ENCODE measurements around the gene HSPB9.

HSPB9 gene

GRCh38 chr17:42101513-42102292 is 20.9 kb upstream of the HSPB9 start:
- peak; percentile 72 to 79 for DNase-seq (ENCODE audit: low read depth in 2 of 2)

- no peak for DNase-seq (ENCODE audit: low read depth in 2 of 2)
Observed at GRCh38 chr17:42103221-42103954, 19.2 kb upstream of the HSPB9 start.

GRCh38 chr17:42104264-42104663 is 18.3 kb upstream of the HSPB9 start:
- DNase-seq (ENCODE audit: low read depth in 2 of 2) = no peak

GRCh38 chr17:42106009-42106408 is 16.6 kb upstream of the HSPB9 start:
- no peak for DNase-seq (ENCODE audit: low read depth in 2 of 2)

- no peak for DNase-seq (ENCODE audit: low read depth in 2 of 2)
Observed at GRCh38 chr17:42107124-42107523, 15.5 kb upstream of the HSPB9 start.

- peak; percentile 92 to 94 for DNase-seq (ENCODE audit: low read depth in 2 of 2)
Observed at GRCh38 chr17:42107597-42108576, 14.7 kb upstream of the HSPB9 start.

- DNase-seq (ENCODE audit: low read depth in 2 of 2) = no peak
Observed at GRCh38 chr17:42109086-42109485, 13.5 kb upstream of the HSPB9 start.

- no peak for DNase-seq (ENCODE audit: low read depth in 2 of 2)
Observed at GRCh38 chr17:42110301-42111264, 12.0 kb upstream of the HSPB9 start.

GRCh38 chr17:42111265-42111636 is 11.4 kb upstream of the HSPB9 start:
- DNase-seq (ENCODE audit: low read depth in 2 of 2) = no peak

GRCh38 chr17:42111871-42112551 is 10.6 kb upstream of the HSPB9 start:
- DNase-seq (ENCODE audit: low read depth in 2 of 2) = no peak

GRCh38 chr17:42112552-42113176 is 9.9 kb upstream of the HSPB9 start, which contains the start of gene DHX58:
Gene DHX58 (minus strand): TSS chr17:42112714. CDS start chr17:42111892, 822 bp downstream.
- DNase-seq (ENCODE audit: low read depth in 2 of 2) = peak in 1 of 2 donors; percentile 57

GRCh38 chr17:42113293-42114069 is 9.1 kb upstream of the HSPB9 start:
- no peak for DNase-seq (ENCODE audit: low read depth in 2 of 2)

- DNase-seq (ENCODE audit: low read depth in 2 of 2) = no peak
Observed at GRCh38 chr17:42114118-42114517, 8.5 kb upstream of the HSPB9 start.

- peak; percentile 49 to 71 for DNase-seq (ENCODE audit: low read depth in 2 of 2)
Observed at GRCh38 chr17:42116705-42117396, 5.8 kb upstream of the HSPB9 start.

- no peak for DNase-seq (ENCODE audit: low read depth in 2 of 2)
Observed at GRCh38 chr17:42117397-42118125, 5.0 kb upstream of the HSPB9 start.

- no peak for DNase-seq (ENCODE audit: low read depth in 2 of 2)
Observed at GRCh38 chr17:42118126-42118510, 4.5 kb upstream of the HSPB9 start.

- peak in 1 of 2 donors; percentile 21 for DNase-seq (ENCODE audit: low read depth in 2 of 2)
Observed at GRCh38 chr17:42118545-42118944, 4.1 kb upstream of the HSPB9 start.

GRCh38 chr17:42119301-42119700 is 3.3 kb upstream of the HSPB9 start:
- DNase-seq (ENCODE audit: low read depth in 2 of 2) = no peak
